ENCODE data around the gene RCAN1. TPM values are rescaled to one million over a fixed set of nuclear protein-coding genes. Genes with fewer than 3 reads are reported as not detected.
A peak's percentile ranks its signal among the peaks of the same experiment; 100 is the strongest.

The RCAN1 gene
- total and polyA plus RNA-seq, 2 of the 13 experiments (the other 11 are each of a cell fraction or from before 2014, with no cell fraction given), result 9.4 to 34.1 TPM

GRCh38 chr21:34548781-34549376 is 66.0 kb downstream of the RCAN1 start (continued):
- TF ChIP-seq, protein P1, sequence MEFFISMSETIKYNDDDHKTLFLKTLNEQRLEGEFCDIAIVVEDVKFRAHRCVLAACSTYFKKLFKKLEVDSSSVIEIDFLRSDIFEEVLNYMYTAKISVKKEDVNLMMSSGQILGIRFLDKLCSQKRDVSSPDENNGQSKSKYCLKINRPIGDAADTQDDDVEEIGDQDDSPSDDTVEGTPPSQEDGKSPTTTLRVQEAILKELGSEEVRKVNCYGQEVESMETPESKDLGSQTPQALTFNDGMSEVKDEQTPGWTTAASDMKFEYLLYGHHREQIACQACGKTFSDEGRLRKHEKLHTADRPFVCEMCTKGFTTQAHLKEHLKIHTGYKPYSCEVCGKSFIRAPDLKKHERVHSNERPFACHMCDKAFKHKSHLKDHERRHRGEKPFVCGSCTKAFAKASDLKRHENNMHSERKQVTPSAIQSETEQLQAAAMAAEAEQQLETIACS (CRISPR knock-in tag; IDR thresholded peaks at IDR 0.05), result no peak
- TF ChIP-seq SPEN (CRISPR knock-in tag; IDR thresholded peaks at IDR 0.05; ENCODE audit: low read depth), result no peak
- TF ChIP-seq ZBTB3 (CRISPR knock-in tag; IDR thresholded peaks at IDR 0.05; ENCODE audit: borderline replicate concordance, low read depth), result no peak
- TF ChIP-seq PRPF4 (IDR thresholded peaks at IDR 0.05; ENCODE audit: low read depth, low read length, poor library complexity, severe bottlenecking), result no peak
- no peak for TF ChIP-seq ARID4A (CRISPR knock-in tag; IDR thresholded peaks at IDR 0.05; ENCODE audit: borderline replicate concordance)
- TF ChIP-seq ZNF276 (CRISPR knock-in tag; IDR thresholded peaks at IDR 0.05; ENCODE audit: low read depth), result no peak
- TF ChIP-seq MYC (CRISPR knock-in tag; IDR thresholded peaks at IDR 0.05; ENCODE audit: borderline replicate concordance), result no peak
- TF ChIP-seq MAFF (IDR thresholded peaks at IDR 0.05; ENCODE audit: low read depth, low read length), result peak; percentile 93

Measured in HepG2 (cell line).